ENCODE data around the gene CLCN7.

CLCN7 gene

DNA sequence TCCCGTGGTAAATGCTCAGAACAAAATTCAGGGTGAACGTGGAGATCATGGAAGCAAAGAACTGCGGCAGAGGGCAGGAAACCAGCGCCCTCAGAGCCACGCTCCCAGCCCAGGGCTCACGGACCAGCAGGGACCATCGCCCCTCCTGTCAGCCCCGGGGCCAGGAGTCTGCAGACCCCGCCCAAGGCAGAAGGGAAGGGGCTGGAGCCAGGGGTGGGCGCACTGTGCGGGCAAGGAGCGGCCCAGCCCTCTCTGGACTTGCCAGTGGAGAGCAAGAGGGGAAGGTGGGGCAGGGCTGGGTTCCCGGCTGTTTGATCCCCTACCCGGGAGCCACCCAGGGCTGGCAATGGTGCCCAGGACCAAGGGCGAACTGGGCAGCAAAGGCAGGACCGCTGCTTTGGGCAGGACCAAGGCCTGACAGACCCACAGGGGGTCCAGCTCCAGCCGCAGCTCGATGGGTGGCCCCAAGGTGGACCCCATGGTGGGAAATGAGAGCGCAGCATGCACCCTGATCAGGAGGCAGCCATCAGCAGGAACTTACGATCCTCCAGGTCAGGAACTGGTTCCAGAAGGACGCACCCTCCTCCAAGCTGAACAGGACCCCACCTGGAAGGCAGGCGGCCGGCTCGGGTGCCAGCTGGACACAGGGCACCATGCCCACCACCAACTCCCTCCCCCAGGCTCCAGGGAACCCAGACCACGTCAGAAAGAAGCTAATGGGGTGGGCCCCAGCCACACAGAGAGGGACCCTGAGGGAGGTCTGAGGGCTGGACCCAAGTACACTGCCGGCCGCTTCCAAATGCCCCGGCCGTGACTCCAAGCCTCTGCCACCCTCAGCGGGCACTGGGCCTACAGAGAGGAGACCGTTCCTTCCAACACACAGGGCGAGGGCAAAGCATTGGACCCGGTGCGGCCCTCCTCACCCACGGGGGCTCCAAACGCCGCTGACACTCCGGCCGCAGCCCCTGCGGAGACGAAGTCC lies 19.3 kb downstream of the CLCN7 start:
- no peak overlapping the region for H3K4me3 ChIP-seq (replicated peaks; ENCODE audit: low read depth, low read length)
- TF ChIP-seq, protein P1, sequence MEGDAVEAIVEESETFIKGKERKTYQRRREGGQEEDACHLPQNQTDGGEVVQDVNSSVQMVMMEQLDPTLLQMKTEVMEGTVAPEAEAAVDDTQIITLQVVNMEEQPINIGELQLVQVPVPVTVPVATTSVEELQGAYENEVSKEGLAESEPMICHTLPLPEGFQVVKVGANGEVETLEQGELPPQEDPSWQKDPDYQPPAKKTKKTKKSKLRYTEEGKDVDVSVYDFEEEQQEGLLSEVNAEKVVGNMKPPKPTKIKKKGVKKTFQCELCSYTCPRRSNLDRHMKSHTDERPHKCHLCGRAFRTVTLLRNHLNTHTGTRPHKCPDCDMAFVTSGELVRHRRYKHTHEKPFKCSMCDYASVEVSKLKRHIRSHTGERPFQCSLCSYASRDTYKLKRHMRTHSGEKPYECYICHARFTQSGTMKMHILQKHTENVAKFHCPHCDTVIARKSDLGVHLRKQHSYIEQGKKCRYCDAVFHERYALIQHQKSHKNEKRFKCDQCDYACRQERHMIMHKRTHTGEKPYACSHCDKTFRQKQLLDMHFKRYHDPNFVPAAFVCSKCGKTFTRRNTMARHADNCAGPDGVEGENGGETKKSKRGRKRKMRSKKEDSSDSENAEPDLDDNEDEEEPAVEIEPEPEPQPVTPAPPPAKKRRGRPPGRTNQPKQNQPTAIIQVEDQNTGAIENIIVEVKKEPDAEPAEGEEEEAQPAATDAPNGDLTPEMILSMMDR (IDR thresholded peaks at IDR 0.05; ENCODE audit: insufficient read depth, low read length, poor library complexity, severe bottlenecking), result no peak
- peaks cover 22% of the 10 kb centered on the region for H3K36me3 ChIP-seq (ENCODE audit: control insufficient read depth, insufficient read depth, low read length)
- no peaks in the 10 kb centered on the region for H3K27me3 ChIP-seq (replicated peaks; ENCODE audit: control insufficient read depth, insufficient read depth, low read length)
- DNase-seq (ENCODE audit: extremely low read depth, insufficient read length), result no peak

DNA sequence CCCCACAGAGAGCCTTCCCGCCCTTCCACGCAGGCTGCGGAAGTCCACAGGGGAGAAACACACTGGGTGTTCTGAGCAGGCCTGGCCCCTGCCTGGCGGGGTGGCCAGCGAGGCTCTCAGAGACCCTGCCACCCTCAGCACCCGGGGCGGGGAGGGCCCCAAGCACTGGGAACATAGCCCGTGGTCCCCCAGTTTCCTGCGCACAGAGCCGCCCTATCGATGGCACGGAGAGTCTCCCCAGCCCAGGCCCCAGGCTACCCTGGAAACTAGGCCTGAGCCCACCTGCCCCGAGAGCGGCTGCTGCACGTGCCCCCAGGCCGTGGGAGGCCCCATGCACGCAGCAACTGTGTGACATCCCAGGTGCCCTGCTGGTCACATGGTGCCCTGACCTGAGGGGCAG lies 20.3 kb downstream of the CLCN7 start:
- TF ChIP-seq, protein P1 (IDR thresholded peaks at IDR 0.05; ENCODE audit: insufficient read depth, low read length, poor library complexity, severe bottlenecking), result no peak
- no peaks in the 10 kb centered on the region for H3K27me3 ChIP-seq (replicated peaks; ENCODE audit: control insufficient read depth, insufficient read depth, low read length)
- H3K4me3 ChIP-seq (replicated peaks; ENCODE audit: low read depth, low read length), result no peak overlapping the region
- H3K36me3 ChIP-seq (ENCODE audit: control insufficient read depth, insufficient read depth, low read length), result peaks cover 19% of the 10 kb centered on the region
- DNase-seq (ENCODE audit: extremely low read depth, insufficient read length), result no peak

GRCh38 chr16:1453316-1453715 lies 21.5 kb downstream of the CLCN7 start:
- peaks cover 22% of the 10 kb centered on the region for H3K36me3 ChIP-seq (ENCODE audit: control insufficient read depth, insufficient read depth, low read length)
- H3K27me3 ChIP-seq (replicated peaks; ENCODE audit: control insufficient read depth, insufficient read depth, low read length), result no peaks in the 10 kb centered on the region
- TF ChIP-seq, protein P1 (IDR thresholded peaks at IDR 0.05; ENCODE audit: insufficient read depth, low read length, poor library complexity, severe bottlenecking), result no peak
- H3K4me3 ChIP-seq (replicated peaks; ENCODE audit: low read depth, low read length), result no peak overlapping the region
- no peak for DNase-seq (ENCODE audit: extremely low read depth, insufficient read length)

DNA sequence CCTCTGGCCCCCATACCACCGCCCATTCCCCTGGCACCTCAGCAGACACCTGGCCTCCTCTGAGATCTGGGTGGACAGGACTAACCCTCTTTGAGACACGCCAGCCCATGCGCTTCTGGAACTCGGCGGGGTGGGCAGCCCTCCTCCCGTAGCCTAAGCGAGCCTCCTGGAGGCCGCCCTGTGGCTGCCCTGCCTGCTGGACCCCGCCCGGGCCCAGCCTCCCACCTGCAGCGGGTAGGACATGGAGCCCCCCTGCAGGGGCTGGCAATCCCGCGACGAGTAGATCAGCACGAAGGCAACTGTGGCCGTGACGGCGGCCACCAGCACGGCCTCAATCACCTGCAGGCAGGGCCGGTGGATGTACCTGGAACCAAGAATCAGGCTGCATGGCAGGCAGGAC lies 22.3 kb downstream of the CLCN7 start:
- no peaks in the 10 kb centered on the region for H3K27me3 ChIP-seq (replicated peaks; ENCODE audit: control insufficient read depth, insufficient read depth, low read length)
- TF ChIP-seq, protein P1 (IDR thresholded peaks at IDR 0.05; ENCODE audit: insufficient read depth, low read length, poor library complexity, severe bottlenecking), result no peak
- peaks cover 19% of the 10 kb centered on the region for H3K36me3 ChIP-seq (ENCODE audit: control insufficient read depth, insufficient read depth, low read length)
- no peak overlapping the region for H3K4me3 ChIP-seq (replicated peaks; ENCODE audit: low read depth, low read length)
- DNase-seq (ENCODE audit: extremely low read depth, insufficient read length), result no peak

- peaks cover 19% of the 10 kb centered on the region for H3K36me3 ChIP-seq (ENCODE audit: control insufficient read depth, insufficient read depth, low read length)
- no peak overlapping the region for H3K4me3 ChIP-seq (replicated peaks; ENCODE audit: low read depth, low read length)
- TF ChIP-seq, protein P1 (IDR thresholded peaks at IDR 0.05; ENCODE audit: insufficient read depth, low read length, poor library complexity, severe bottlenecking), result no peak
- H3K27me3 ChIP-seq (replicated peaks; ENCODE audit: control insufficient read depth, insufficient read depth, low read length), result no peaks in the 10 kb centered on the region
- DNase-seq (ENCODE audit: extremely low read depth, insufficient read length), result no peak
Observed at GRCh38 chr16:1451702-1452392, 23.0 kb downstream of the CLCN7 start.
